Stimulated activated CD4-positive, alpha-beta T cell treated with anti-CD3 and anti-CD28 coated beads, TNF-alpha, amount 100 ng/mL, for 1 hour (primary cell): ENCODE measurements around the gene GFY.

Source experiments
- DNase-seq, 3 donors: peaks; one replicate each; pipeline ENCODE4 v3.0.0-alpha.2; 2020; ENCODE audit warnings: low read depth in 3 of 3, low spot score in 1 of 3

Gene GFY

DNA sequence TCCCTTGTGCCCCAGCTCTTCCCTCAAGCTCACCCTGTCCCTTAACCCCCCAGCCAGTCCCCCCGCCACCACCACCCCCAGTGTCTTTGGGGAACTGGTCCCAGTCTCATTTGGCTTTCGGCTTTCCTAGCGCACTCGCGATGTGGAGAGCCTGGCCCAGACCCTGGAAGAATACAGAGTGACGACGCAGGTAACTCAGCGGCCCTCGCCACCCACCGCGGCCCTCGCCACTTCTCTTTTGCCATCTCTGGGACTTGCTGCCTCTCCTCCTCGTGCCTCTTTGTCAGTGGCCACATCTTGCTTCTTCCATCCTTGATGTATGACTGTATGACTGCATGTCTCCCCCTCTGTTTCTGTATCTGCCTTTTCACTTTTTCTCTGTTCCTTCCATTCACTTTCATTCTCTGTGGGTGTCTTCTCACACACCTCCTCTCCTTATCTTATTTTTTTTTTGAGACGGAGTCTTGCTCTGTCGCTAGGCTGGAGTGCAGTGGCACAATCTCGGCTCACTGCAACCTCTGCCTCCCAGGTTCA is 17.6 kb upstream of the GFY start:
- DNase-seq, result no peak

DNA sequence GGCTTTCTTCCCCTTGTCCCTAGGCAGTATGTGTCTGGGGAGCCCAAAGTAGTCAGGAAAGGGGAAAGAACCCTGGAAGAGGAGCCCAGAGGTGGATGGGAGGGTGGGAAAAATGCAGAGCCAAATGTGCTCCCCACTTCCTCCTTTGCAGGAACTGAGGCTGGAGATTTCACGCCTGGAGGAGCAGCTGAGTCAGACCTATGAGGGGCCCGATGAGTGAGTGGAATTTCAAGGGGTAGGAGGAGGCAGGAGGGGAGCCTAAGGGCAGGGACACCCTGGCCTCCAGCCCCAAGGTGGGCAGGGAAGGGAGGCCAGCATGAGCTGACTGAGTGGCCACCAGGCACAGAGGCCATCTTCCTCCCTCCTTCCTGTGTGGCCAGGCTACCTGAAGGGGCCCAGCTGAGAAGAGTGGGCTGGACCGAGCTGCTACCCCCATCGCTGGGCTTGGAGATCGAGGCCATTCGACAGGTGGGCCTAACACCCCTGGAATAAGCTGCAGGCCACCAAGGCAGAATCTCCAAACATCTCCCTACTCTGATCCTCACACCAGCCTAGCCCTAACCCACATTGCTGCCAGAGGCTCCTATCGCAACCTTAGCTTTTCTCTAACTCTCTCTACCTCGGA is 16.3 kb upstream of the GFY start:
- DNase-seq, result no peak

- DNase-seq, result no peak
These were observed 15.7 kb upstream of the GFY start for GRCh38 chr19:49409441-49410029.

- no peak for DNase-seq
These were observed 13.4 kb upstream of the GFY start for GRCh38 chr19:49411681-49412326.

GRCh38 chr19:49413348-49413747 is 11.8 kb upstream of the GFY start:
- DNase-seq, result no peak

DNA sequence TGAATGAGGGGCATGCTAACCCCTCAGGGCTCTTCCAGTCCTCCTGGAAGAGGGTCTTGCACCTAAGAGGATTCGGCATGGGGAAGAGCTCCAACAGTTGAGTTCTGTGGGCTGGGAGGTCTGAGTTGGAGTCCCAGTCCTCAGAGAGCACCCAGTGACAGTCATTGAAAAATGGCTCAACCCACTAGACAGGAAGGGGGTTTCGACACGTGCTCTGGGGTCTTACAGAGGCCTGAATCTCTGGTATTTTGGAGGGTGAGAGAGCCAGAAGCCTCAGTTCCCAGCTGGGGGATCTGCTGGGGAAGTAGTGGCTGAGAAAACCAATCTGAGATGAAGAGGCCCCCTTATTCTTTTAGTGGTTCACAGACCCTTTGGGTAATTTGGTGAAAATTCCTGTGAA is 10.9 kb upstream of the GFY start:
- no peak for DNase-seq

DNA sequence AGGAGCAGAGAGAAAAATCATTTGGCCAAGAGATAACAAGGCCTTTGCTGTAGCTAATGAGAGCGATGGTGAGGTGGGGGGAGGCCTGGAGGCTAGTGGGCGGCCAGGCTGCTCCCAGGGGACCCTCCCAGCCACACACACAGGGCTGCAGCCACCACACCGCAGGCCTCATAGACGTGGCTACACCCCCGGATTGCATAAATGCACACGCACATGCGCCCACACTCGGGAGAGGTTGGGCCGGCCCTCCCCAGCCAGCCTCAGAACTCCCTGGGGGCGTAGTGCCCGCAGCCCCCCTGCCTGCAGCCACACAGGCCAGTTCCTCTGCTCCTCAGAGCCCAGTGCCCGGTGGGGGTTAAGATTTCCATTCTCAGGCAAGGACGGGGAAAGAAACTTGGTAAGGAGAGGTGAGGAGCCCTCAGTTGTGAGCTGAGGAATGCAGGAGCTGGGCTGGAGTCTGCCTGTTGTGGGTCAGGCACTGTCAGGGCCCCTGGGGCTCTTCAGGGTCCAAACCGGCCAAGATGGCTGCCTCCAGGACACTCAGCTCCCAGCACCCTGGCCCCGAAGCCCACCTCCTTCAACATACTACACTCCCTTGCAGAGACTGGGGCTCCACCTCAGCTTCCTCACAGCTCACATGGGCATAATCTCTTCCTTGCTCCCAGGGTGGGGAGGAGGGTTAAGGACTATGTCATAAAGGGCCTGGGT is 9.9 kb upstream of the GFY start:
- DNase-seq, result no peak

DNA sequence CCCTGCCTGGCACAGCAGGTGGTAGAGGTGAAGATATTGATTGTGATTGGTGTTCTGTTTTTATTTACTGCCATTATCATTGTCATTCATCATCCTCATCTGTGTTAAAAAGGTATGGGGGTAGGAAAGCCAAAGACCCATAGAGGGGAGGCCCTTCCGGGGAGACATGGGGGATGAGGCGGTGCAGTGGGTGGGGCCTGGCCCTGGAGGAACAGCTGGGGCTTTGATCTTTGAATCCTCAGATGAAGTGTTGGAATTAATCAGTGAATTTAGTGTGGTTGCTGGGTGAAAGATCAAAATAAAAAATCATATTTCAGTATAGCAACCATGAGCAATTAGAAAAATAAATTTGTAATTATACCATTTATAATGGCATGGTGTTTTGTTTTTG is 9.4 kb upstream of the GFY start:
- DNase-seq, result no peak

- DNase-seq, result no peak
These were observed 8.1 kb upstream of the GFY start for GRCh38 chr19:49417088-49417487.

- DNase-seq, result no peak
These were observed 6.7 kb upstream of the GFY start for GRCh38 chr19:49418511-49418910.

DNA sequence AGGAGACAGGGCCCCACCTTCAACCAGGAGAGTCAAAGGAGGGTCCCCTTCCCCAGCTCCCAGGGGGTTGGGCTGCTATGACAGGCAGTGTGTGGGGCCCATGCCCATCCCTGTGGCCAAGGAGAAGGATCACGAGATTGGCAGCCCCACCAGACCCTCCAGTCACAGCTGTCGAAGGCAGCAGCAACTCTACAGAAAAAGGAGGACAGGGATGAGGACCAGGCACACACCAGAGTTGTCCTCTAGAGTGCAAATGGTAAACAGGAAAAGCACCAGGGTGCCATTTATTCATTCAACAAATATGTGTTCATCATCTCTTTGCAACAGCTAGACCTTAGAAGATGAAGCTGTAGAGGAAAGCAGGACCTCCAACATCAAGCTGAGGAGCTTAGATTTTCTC is 6.0 kb upstream of the GFY start:
- DNase-seq, result no peak

DNA sequence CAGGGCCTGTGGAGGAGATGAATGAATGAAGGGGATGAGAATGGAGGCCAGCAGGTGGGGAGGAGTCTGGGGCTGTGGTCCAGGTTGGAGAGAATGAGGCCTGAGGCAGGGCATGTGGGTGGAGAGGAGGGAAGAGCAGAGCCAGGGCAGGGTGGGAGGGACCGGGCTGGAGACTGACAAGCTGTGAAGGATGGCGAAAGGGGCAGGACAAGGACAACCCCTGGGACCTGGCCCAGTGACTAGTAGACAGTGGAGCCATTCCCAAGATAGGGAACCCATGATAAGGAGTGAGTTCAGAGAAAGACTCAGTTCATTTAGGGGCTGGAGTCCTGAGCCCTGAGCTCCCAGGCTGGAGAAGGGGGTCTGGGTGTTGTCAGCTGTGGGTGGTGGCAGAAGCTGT is 5.0 kb upstream of the GFY start:
- DNase-seq, result no peak

GRCh38 chr19:49421039-49421877 is 3.9 kb upstream of the GFY start:
- DNase-seq, result no peak

DNA sequence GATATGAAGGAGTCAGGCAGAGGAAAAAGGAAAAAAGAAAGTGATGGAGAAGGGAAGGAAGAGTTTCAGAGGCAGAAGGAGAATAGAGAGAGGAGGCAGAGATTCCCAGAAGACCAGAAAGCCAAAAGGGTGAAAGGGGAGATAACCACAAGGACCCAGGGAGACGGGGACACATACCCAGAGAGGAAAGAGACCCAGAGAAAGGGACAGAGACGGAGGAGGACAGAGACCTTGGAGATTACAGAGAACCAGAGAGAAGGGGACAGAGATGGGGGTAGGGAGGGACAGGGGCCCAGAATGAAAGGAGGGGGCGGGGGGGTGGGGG is 3.3 kb upstream of the GFY start:
- DNase-seq, result no peak

GRCh38 chr19:49422407-49423070 is 2.6 kb upstream of the GFY start:
- no peak for DNase-seq

- no peak for DNase-seq
These were observed 1.9 kb upstream of the GFY start, which contains the start of gene PTH2 for GRCh38 chr19:49423071-49423984. Gene PTH2, minus strand, starts transcription at chr19:49423441. Its CDS starts 102 bp downstream, at chr19:49423339.

DNA sequence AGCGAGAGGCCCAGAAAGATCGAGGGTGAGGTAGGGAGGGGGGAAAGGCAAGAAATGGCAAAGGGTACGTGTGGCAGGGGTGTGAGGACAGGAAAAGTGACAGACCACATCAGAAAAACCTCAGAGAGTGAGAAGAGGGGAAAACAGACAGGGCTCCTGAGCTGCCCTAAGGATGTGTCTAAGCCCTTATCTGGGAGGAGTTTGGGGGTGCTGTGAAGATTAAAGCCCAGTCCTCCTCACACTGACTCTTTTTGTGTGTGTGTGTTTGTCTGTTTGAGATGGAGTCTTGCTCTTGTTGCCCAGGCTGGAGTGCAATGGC is 1.2 kb upstream of the GFY start:
- DNase-seq, result no peak

- no peak for DNase-seq
These were observed 869 bp downstream of the GFY start for GRCh38 chr19:49425922-49426592.

- DNase-seq, result no peak
These were observed 2.2 kb downstream of the GFY start for GRCh38 chr19:49427339-49427738.
